Glomerular endothelial cell (primary cell): Measurements from ENCODE around the gene LIPN. TPM values are rescaled to one million over a fixed set of nuclear protein-coding genes. Genes with fewer than 3 reads are reported as not detected.

Experiments
- DNase-seq: peaks from one replicate; pipeline ENCODE4 v3.0.0-alpha.2; 2011; ENCODE audit warnings: low read depth, low spot score; ENCODE audit errors: extremely low read depth
- total RNA-seq: library from RNA; depleted of rRNA; stranded (reverse); fragments of >200 nt; gene quantifications from 2 replicates; pipeline ENCODE4 v1.2.3, GENCODE V29; 2015

LIPN gene
- total RNA-seq, 1 donor from 2014 or later = not detected

GRCh38 chr10:88820748-88821401, 61.1 kb downstream of the LIPN start:
- no peak for DNase-seq

- no peak for DNase-seq
These were observed 66.6 kb downstream of the LIPN start for GRCh38 chr10:88826388-88826787.

GRCh38 chr10:88827671-88828070, 67.9 kb downstream of the LIPN start:
- no peak for DNase-seq

GRCh38 chr10:88828310-88828709, 68.5 kb downstream of the LIPN start:
- DNase-seq = no peak

Other genes starting within 250 kb of the LIPN start
- gene RNLS, start 176.7 kb upstream of the LIPN start, total RNA-seq = 1.5 and 5.9 TPM in 2 replicates
- not detected in 2 replicates for gene LIPJ, start 173.3 kb upstream of the LIPN start, total RNA-seq
- 0.18 TPM in 1 of 2 replicates, not detected in the other for gene LIPF, start 95.6 kb upstream of the LIPN start, total RNA-seq
- gene LIPK, start 53.8 kb upstream of the LIPN start, total RNA-seq = not detected in 2 replicates
- gene LIPM, start 42.7 kb downstream of the LIPN start, total RNA-seq = not detected in 2 replicates
- gene ANKRD22, start 91.8 kb downstream of the LIPN start, total RNA-seq = not detected in 2 replicates
- gene STAMBPL1, start 120.2 kb downstream of the LIPN start, total RNA-seq = 1.2 and 1.8 TPM in 2 replicates
- gene ACTA2, start 192.8 kb downstream of the LIPN start, total RNA-seq = 62.1 and 106 TPM in 2 replicates
- 13.2 and 16.6 TPM in 2 replicates for gene FAS, start 230.8 kb downstream of the LIPN start, total RNA-seq